Caco-2 (cell line): ENCODE results near the gene P2RY6. TPM values are rescaled to one million over a fixed set of nuclear protein-coding genes. Genes with fewer than 3 reads are reported as not detected.

Experiments
- BruUV-seq: library from RNA; stranded (reverse); fragments of 400-500 nt; replicated peaks from 2 replicates; lab custom pipeline; 2021; lab: Mats Ljungman, UMichigan
- CTCF ChIA-PET: fragments of 300-600 bp; sonication (Branson Sonifier 250); formaldehyde crosslinking; loops from one replicate; lab custom pipeline; 2022; ENCODE audit warnings: antibody characterized with exemption; lab: Charles Lee
- POLR2A ChIA-PET: fragments of 300-600 bp; sonication (Branson Sonifier 250); formaldehyde crosslinking; loops from one replicate; lab custom pipeline; 2022; ENCODE audit warnings: antibody characterized with exemption; lab: Charles Lee
- DNase-seq, 2 experiments: peaks; one replicate each; pipeline versions ENCODE4 v3.0.0 to v3.0.0-alpha.2; 2020 to 2022
- H3K27me3 ChIP-seq: replicated peaks from 2 replicates; pipeline ENCODE4 v1.6.0; 2011; ENCODE audit warnings: low read length; ENCODE audit not compliant: control insufficient read depth, insufficient read depth
- H3K36me3 ChIP-seq: 2 replicates; pipeline ENCODE4 v1.5.1; 2011; ENCODE audit warnings: low read length; ENCODE audit not compliant: control insufficient read depth, insufficient read depth
- H3K4me1 ChIP-seq: fragments of 250-450 bp; sonication (Bioruptor Pico); 2 replicates; pipeline ENCODE4 v1.5.1; 2020; ENCODE audit warnings: mild to moderate bottlenecking
- H3K4me3 ChIP-seq: 2 replicates; pipeline ENCODE4 v1.5.1; 2011; ENCODE audit warnings: low read depth, mild to moderate bottlenecking, control low read depth, low read length
- H3K9me3 ChIP-seq: fragments of 250-450 bp; sonication (Bioruptor Pico); 2 replicates; pipeline ENCODE4 v1.5.1; 2020; ENCODE audit warnings: mild to moderate bottlenecking, moderate library complexity
- H3K27ac Mint-ChIP-seq: one replicate; pipeline ENCODE4 v1.8.0; 2022; ENCODE audit warnings: mixed read lengths; ENCODE audit not compliant: unreplicated experiment
- H3K27me3 Mint-ChIP-seq: one replicate; pipeline ENCODE4 v1.8.0; 2022; ENCODE audit warnings: mixed read lengths; ENCODE audit not compliant: insufficient read depth, unreplicated experiment
- H3K36me3 Mint-ChIP-seq: one replicate; pipeline ENCODE4 v1.8.0; 2022; ENCODE audit warnings: mild to moderate bottlenecking, mixed read lengths; ENCODE audit not compliant: insufficient read depth, unreplicated experiment
- H3K4me1 Mint-ChIP-seq: one replicate; pipeline ENCODE4 v1.8.0; 2022; ENCODE audit warnings: low read depth, mixed read lengths; ENCODE audit not compliant: unreplicated experiment
- H3K4me3 Mint-ChIP-seq: one replicate; pipeline ENCODE4 v1.8.0; 2022; ENCODE audit warnings: mild to moderate bottlenecking, moderate library complexity, mixed read lengths; ENCODE audit not compliant: unreplicated experiment
- H3K9me3 Mint-ChIP-seq: one replicate; pipeline ENCODE4 v1.8.0; 2022; ENCODE audit warnings: mixed read lengths; ENCODE audit not compliant: unreplicated experiment
- CTCF ChIP-seq, 2 experiments: fragments of 200-600 bp in 1 of 2; IDR thresholded peaks; 1 replicate in 1 of 2; 2 replicates in 1 of 2; pipeline versions ENCODE4 v1.5.1 to v1.8.0; 2011 to 2022; ENCODE audit warnings: antibody characterized with exemption in 1 of 2, control low read depth in 1 of 2, inconsistent platforms in 1 of 2, low read depth in 1 of 2, low read length in 1 of 2, mild to moderate bottlenecking in 1 of 2, moderate library complexity in 1 of 2; ENCODE audit not compliant: insufficient read depth in 1 of 2, severe bottlenecking in 1 of 2, unreplicated experiment in 1 of 2
- intact Hi-C: fragments of 100-400 bp; cut with micrococcal nuclease; formaldehyde crosslinking; loops from one replicate; pipeline ENCODE4 v1.10.0; 2022; ENCODE audit not compliant: unreplicated experiment
- total RNA-seq: library from RNA; stranded (reverse); gene quantifications from 2 replicates; pipeline ENCODE4 v1.2.3, GENCODE V29; 2022

The P2RY6 gene
- total RNA-seq, 1 experiment from 2014 or later = 55.7 TPM

DNA sequence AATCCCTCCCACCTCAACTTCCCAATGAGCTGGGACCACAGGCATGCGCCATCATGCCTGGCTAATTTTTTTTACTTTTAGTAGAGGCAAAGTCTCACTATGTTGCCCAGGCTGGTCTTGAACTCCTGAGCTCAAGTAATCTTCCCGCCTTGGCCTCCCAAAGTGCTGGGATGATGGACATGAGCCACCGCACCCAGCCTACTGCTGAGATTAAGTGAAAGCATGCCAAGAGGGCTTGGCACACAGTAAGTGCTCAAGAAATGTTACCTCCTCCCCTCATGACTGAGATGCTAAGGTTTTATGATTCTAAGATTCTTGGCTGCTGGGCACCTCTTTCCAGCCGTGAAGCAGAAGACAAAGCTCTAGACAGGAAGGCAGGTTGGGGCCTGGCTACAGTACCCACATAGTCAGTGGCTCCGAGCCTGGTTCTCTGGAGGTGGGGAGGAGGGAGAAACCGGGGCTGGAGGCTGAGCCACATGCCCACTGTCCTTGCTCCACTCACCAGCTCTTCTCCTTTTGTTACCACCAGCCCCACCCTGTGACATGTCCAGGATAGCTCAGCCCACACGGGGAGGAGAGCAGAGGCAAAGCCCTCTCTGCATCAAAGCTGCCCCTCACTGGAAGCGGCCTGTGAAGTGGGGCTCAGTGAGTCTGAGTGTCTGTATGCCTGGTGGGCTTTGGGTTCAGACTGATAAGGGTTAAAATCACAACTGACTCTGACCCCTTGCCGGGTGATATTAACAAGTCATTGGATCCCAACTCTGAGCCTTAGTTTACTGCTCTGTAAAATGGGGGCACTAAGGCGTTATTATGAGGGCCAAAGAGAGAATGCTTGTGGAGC is 48.8 kb downstream of the P2RY6 start:
- no peak for TF ChIP-seq CTCF (IDR thresholded peaks at IDR 0.05; ENCODE audit: insufficient read depth in 1 of 2, low read depth in 1 of 2, low read length in 1 of 2, severe bottlenecking in 1 of 2, unreplicated experiment in 1 of 2)
- peaks cover 7% of the 10 kb centered on the region for H3K36me3 ChIP-seq
- Mint-ChIP-seq H3K4me3 (no peak overlapping the region), H3K27ac (no peak overlapping the region), H3K27me3 (no peaks in the 10 kb centered on the region), H3K9me3 (no peaks in the 10 kb centered on the region), H3K36me3 (peaks cover 66% of the 10 kb centered on the region), H3K4me1 (peaks cover 23% of the 10 kb centered on the region)
- BruUV-seq = no TSS peak
- CTCF ChIA-PET = interaction anchor here (0.9 to 1.6 kb wide), 2 partner anchors 14 to 40 kb away, joined by 4 read pairs; no protein-coding TSS in a partner anchor
- POLR2A ChIA-PET = no interaction called here
- no peaks in the 10 kb centered on the region for H3K9me3 ChIP-seq
- H3K27me3 ChIP-seq = no peaks in the 10 kb centered on the region
- no peak for DNase-seq
- H3K4me3 ChIP-seq = no peak overlapping the region
- intact Hi-C loops = no loop called here
- peaks cover 13% of the 10 kb centered on the region for H3K4me1 ChIP-seq

DNA sequence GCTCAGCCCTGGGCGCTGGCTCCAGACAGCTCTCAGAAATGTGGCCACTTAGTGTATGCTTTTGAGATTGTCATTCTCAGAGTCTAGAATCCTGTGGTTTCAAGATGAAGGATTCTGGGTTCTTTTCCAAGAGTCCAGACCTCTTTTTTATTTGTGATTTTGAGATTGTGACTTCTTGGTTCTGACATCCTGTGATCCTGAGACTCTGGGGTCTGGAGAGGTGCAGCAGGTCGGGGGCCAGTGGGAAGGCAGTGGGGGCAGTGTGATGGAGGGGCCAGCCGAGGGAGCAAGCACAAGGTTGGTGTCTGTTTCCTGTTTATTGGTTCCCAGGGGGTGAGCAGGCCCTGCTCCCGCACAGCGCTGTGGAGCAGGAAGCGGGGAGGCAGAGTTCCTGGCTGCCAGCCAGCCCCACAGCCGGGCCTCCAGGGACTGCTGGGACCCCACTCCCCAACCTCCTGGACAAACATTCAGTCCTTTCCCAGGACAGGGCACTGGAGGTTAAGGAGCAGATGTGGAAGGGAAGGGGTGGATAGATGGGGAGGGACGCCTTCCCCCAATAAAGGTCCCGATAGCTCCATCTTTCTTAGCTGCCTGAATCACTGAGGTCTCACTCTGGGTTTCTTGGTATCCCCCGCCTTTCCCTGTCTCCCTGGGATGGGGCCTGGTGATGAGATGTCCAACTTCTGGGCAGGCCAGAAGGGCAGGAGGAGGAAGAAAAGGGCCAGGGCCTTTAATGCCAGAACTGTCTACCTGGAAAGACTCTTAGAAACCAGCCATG is 49.7 kb downstream of the P2RY6 start:
- peaks cover 13% of the 10 kb centered on the region for H3K4me1 ChIP-seq
- H3K27me3 ChIP-seq = no peaks in the 10 kb centered on the region
- CTCF ChIA-PET = interaction anchor here (0.9 to 2.2 kb wide), 4 partner anchors 13 to 39 kb away, joined by 4 to 14 read pairs (median 6); partner anchors contain the start of gene ARHGEF17
- no TSS peak for BruUV-seq
- POLR2A ChIA-PET = no interaction called here
- peak overlapping the region; percentile 17 for H3K27ac Mint-ChIP-seq
- peaks cover 65% of the 10 kb centered on the region for H3K36me3 Mint-ChIP-seq
- no peak for DNase-seq
- no peaks in the 10 kb centered on the region for H3K9me3 ChIP-seq
- peaks cover 7% of the 10 kb centered on the region for H3K36me3 ChIP-seq
- no peaks in the 10 kb centered on the region for H3K27me3 Mint-ChIP-seq
- no peak for TF ChIP-seq CTCF (IDR thresholded peaks at IDR 0.05; ENCODE audit: insufficient read depth in 1 of 2, low read depth in 1 of 2, low read length in 1 of 2, severe bottlenecking in 1 of 2, unreplicated experiment in 1 of 2)
- H3K9me3 Mint-ChIP-seq = no peaks in the 10 kb centered on the region
- no peak overlapping the region for H3K4me3 Mint-ChIP-seq
- H3K4me3 ChIP-seq = no peak overlapping the region
- peaks cover 23% of the 10 kb centered on the region for H3K4me1 Mint-ChIP-seq
- intact Hi-C loops = no loop called here
